ENCODE measurements around the gene SSH2.

GRCh38 chr17:29914819-29915537, 15.1 kb downstream of the SSH2 start:
- TF ChIP-seq, protein P1, sequence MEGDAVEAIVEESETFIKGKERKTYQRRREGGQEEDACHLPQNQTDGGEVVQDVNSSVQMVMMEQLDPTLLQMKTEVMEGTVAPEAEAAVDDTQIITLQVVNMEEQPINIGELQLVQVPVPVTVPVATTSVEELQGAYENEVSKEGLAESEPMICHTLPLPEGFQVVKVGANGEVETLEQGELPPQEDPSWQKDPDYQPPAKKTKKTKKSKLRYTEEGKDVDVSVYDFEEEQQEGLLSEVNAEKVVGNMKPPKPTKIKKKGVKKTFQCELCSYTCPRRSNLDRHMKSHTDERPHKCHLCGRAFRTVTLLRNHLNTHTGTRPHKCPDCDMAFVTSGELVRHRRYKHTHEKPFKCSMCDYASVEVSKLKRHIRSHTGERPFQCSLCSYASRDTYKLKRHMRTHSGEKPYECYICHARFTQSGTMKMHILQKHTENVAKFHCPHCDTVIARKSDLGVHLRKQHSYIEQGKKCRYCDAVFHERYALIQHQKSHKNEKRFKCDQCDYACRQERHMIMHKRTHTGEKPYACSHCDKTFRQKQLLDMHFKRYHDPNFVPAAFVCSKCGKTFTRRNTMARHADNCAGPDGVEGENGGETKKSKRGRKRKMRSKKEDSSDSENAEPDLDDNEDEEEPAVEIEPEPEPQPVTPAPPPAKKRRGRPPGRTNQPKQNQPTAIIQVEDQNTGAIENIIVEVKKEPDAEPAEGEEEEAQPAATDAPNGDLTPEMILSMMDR (IDR thresholded peaks at IDR 0.05), result no peak
- no peak for TF ChIP-seq POLR2A (IDR thresholded peaks at IDR 0.05)
- TF ChIP-seq POLR2AphosphoS5 (IDR thresholded peaks at IDR 0.05; ENCODE audit: insufficient read depth in 1 of 2, low read depth in 1 of 2), result no peak
